Fibroblast of lung (primary cell): ENCODE measurements around the gene CDCA8. TPM values are rescaled to one million over a fixed set of nuclear protein-coding genes. Genes with fewer than 3 reads are reported as not detected.

Experiments
- DNase-seq, 2 donors: peaks; one replicate each; pipeline versions ENCODE4 v3.0.0 to v3.0.0-alpha.2; 2010; ENCODE audit warnings: low read depth in 2 of 2
- H2AFZ ChIP-seq: 2 replicates; pipeline ENCODE4 v1.5.1; 2012; ENCODE audit warnings: low read length, control low read depth, inconsistent platforms
- H3K27ac ChIP-seq: 2 replicates; pipeline ENCODE4 v1.5.1; 2011; ENCODE audit warnings: low read length, control low read depth; ENCODE audit not compliant: insufficient read depth
- H3K27me3 ChIP-seq: 2 replicates; pipeline ENCODE4 v1.5.1; 2011; ENCODE audit warnings: mild to moderate bottlenecking, low read length; ENCODE audit not compliant: control insufficient read depth, insufficient read depth
- H3K36me3 ChIP-seq: 2 replicates; pipeline ENCODE4 v1.5.1; 2011; ENCODE audit warnings: low read length; ENCODE audit not compliant: control insufficient read depth, insufficient read depth
- H3K4me1 ChIP-seq: 2 replicates; pipeline ENCODE4 v1.5.1; 2011; ENCODE audit warnings: low read length; ENCODE audit not compliant: control insufficient read depth, insufficient read depth; ENCODE audit errors: extremely low read depth
- H3K4me2 ChIP-seq: 2 replicates; pipeline ENCODE4 v1.5.1; 2011; ENCODE audit warnings: low read length, control low read depth; ENCODE audit not compliant: insufficient read depth; ENCODE audit errors: extremely low read depth
- H3K4me3 ChIP-seq, 4 experiments: fragments of 200-600 bp in 1 of 4; sonication (generic) in 1 of 4; replicated peaks in 1 of 4; 2 replicates each; pipeline ENCODE4 v1.5.1; 2011 to 2016; ENCODE audit warnings: low read length in 4 of 4, low read depth in 3 of 4, mild to moderate bottlenecking in 3 of 4, control low read depth in 2 of 4, inconsistent platforms in 1 of 4, mixed read lengths in 1 of 4; ENCODE audit not compliant: insufficient read depth in 1 of 4; ENCODE audit errors: control extremely low read depth in 1 of 4
- H3K79me2 ChIP-seq: 2 replicates; pipeline ENCODE4 v1.5.1; 2012; ENCODE audit warnings: mild to moderate bottlenecking, low read length, inconsistent platforms; ENCODE audit not compliant: control insufficient read depth, insufficient read depth
- H3K9ac ChIP-seq: 2 replicates; pipeline ENCODE4 v1.5.1; 2011; ENCODE audit warnings: mild to moderate bottlenecking, low read length, control low read depth; ENCODE audit not compliant: insufficient read depth
- H3K9me3 ChIP-seq: 2 replicates; pipeline ENCODE4 v1.5.1; 2012; ENCODE audit warnings: low read depth, low read length; ENCODE audit not compliant: control insufficient read depth, insufficient read depth
- H4K20me1 ChIP-seq: 2 replicates; pipeline ENCODE4 v1.5.1; 2011; ENCODE audit warnings: low read length; ENCODE audit not compliant: control insufficient read depth, insufficient read depth; ENCODE audit errors: extremely low read depth
- EZH2 ChIP-seq: IDR thresholded peaks from 2 replicates; pipeline ENCODE4 v1.5.1; 2012; ENCODE audit warnings: low read length, control low read depth, mild to moderate bottlenecking; ENCODE audit errors: missing control alignments
- polyA plus RNA-seq, 2 donors: library from polyadenylated mRNA; depleted of rRNA in 1 of 2; stranded (reverse) in 1 of 2; unstranded in 1 of 2; fragments of >200 nt; gene quantifications; 2 replicates each; pipeline ENCODE4 v1.2.1, GENCODE V29; 2011 to 2012; ENCODE audit warnings: missing spikeins in 1 of 2
- total RNA-seq: library from RNA; depleted of rRNA; stranded (reverse); fragments of >200 nt; gene quantifications from 2 replicates; pipeline ENCODE4 v1.2.1, GENCODE V29; 2014
- TF ChIP-seq, protein P1 (sequence below), 2 donors: IDR thresholded peaks in 1 of 2; conservative IDR thresholded peaks in 1 of 2; 1 replicate in 1 of 2; 2 replicates in 1 of 2; pipeline ENCODE4 v1.5.1; 2011 to 2012; ENCODE audit warnings: low read length in 2 of 2, control low read depth in 1 of 2, inconsistent platforms in 1 of 2, low read depth in 1 of 2, mild to moderate bottlenecking in 1 of 2

Gene CDCA8
- total and polyA plus RNA-seq, 2 donors (not counting 1 experiment from before 2014, with no cell fraction given), result 3.8 to 9.5 TPM

DNA sequence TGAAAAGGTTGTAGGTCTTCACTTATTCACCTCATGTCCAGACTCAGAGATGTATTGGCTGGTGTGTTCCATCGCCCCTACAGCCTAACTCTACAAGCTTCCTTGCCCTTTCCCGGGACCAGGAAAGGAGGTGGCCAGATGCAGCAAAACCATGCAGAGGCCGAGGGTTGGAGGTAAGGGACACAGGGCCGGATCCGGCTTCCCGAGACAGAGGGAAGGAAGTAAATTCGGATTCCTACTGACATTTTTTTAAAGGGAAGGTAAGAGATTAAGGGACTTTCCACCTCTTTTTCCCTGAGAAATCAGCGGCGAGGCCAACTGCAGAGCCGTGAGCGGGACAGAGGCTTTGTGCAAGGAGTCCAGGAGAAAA lies 59.9 kb downstream of the CDCA8 start:
- H3K4me1 ChIP-seq, result no peaks in the 10 kb centered on the region
- H3K9me3 ChIP-seq, result no peaks in the 10 kb centered on the region
- no peak for DNase-seq
- H3K79me2 ChIP-seq, result no peaks in the 10 kb centered on the region
- H3K9ac ChIP-seq, result no peak overlapping the region
- H3K27me3 ChIP-seq, result peaks cover 17% of the 10 kb centered on the region
- H3K4me2 ChIP-seq, result no peak overlapping the region
- no peak overlapping the region for H3K4me3 ChIP-seq
- no peaks in the 10 kb centered on the region for H4K20me1 ChIP-seq
- H3K27ac ChIP-seq, result no peak overlapping the region
- peak; percentile 54 for TF ChIP-seq EZH2
- TF ChIP-seq, protein P1, sequence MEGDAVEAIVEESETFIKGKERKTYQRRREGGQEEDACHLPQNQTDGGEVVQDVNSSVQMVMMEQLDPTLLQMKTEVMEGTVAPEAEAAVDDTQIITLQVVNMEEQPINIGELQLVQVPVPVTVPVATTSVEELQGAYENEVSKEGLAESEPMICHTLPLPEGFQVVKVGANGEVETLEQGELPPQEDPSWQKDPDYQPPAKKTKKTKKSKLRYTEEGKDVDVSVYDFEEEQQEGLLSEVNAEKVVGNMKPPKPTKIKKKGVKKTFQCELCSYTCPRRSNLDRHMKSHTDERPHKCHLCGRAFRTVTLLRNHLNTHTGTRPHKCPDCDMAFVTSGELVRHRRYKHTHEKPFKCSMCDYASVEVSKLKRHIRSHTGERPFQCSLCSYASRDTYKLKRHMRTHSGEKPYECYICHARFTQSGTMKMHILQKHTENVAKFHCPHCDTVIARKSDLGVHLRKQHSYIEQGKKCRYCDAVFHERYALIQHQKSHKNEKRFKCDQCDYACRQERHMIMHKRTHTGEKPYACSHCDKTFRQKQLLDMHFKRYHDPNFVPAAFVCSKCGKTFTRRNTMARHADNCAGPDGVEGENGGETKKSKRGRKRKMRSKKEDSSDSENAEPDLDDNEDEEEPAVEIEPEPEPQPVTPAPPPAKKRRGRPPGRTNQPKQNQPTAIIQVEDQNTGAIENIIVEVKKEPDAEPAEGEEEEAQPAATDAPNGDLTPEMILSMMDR (conservative IDR thresholded peaks at IDR 0.05 in 1 of 2, IDR thresholded peaks at IDR 0.05 in 1 of 2; ENCODE audit: low read depth in 1 of 2, low read length in 2 of 2), result no peak
- no peaks in the 10 kb centered on the region for H3K36me3 ChIP-seq
- H2AFZ ChIP-seq, result no peak overlapping the region

DNA sequence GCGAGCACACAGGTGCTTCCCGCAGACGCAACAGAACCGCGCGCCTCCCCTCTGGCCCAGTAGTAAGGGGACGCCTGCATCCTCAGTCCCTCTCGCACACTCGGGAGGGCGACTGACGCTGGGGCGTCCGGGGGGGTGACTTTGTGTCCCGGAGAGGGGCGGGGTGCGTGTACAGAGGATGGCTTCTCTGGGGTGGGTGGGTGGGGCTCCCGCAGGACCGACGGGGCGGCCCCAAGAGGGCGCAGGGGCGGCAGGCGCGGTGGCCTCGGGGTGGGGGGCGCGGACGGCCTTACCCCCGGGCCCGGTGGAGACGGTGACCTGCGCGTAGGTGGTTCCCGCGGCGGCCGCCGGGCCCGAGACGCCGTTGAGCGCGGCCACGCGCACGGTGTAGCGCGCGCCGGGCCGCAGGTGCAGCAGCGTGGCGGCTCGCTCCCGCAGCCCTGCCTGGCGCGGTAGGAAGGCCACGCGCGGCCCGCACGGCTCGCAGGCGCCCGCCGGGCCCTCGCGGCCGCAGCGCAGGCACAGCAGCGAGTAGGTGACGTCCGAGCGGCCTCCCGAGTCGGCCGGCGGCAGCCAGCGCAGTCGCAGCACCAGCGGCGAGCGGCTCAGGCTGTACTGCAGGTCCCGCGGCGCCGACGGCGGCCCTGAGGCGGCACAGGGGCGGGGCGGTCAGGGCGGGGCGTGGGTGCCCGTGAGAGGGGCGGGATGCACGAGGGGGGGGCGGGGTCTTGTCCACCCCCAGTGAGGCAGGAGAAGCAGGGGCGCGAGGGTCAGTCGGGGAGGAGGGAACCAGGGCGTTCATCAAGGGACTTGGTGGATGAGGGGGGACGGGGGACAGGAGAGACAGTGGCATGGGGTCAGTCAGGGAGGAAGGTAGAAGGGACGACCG lies 60.5 kb downstream of the CDCA8 start:
- H3K4me1 ChIP-seq, result no peaks in the 10 kb centered on the region
- no peaks in the 10 kb centered on the region for H3K79me2 ChIP-seq
- peaks cover 17% of the 10 kb centered on the region for H3K27me3 ChIP-seq
- H3K9me3 ChIP-seq, result no peaks in the 10 kb centered on the region
- TF ChIP-seq, protein P1 (conservative IDR thresholded peaks at IDR 0.05 in 1 of 2, IDR thresholded peaks at IDR 0.05 in 1 of 2; ENCODE audit: low read depth in 1 of 2, low read length in 2 of 2), result no peak
- TF ChIP-seq EZH2, result peak; percentile 30
- H2AFZ ChIP-seq, result no peak overlapping the region
- H4K20me1 ChIP-seq, result no peaks in the 10 kb centered on the region
- H3K4me3 ChIP-seq, result no peak overlapping the region
- no peak overlapping the region for H3K4me2 ChIP-seq
- H3K36me3 ChIP-seq, result no peaks in the 10 kb centered on the region
- H3K27ac ChIP-seq, result no peak overlapping the region
- no peak overlapping the region for H3K9ac ChIP-seq
- peak in 1 of 2 donors; percentile 9 for DNase-seq

DNA sequence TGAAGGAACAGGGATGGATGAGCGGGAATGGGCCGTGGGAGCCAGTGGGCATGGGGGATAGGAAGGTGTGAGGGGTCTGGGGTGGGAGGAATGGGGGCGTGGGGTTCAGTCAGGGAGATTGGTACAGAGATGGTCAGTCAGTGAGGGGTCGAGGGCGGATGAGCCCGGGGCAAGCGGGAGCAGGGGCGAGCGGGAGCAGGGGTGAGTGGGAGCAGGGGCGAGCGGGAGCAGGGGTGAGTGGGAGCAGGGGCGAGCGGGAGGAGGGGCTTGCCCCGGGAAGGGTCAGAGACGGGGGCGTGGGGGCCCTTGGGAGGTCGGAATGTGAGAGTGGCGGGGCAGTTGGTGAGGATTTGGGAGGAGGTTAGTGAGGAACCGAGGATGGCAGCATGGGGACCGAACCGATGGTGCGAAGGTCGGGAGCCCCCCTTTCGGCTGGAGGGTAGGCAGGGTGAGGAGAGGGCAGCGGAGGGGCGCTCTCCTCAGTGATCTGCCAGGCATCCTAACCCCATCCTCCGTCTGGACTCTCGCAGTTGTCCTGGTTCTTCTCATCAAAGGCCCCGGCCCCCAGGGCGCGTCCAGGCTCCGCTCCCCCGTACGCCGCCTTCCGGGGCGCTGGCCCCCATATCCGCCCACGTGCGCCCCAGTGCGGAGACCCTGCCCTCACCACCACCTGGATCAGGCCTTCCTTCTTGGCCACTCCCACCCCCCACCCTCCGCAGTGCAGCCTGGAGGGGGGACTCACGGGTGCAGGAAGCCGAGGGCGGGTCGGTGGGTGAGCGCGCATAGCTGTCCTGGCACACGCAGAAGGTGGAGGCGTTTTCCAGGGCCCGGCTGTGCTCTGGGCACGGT lies 61.4 kb downstream of the CDCA8 start:
- Histone ChIP-seq H3K9me3 (no peaks in the 10 kb centered on the region), H3K36me3 (no peaks in the 10 kb centered on the region), H3K4me1 (no peaks in the 10 kb centered on the region), H3K4me2 (no peak overlapping the region), H3K27ac (no peak overlapping the region), H3K4me3 (no peak overlapping the region), H3K9ac (no peak overlapping the region), H2AFZ (no peak overlapping the region), H3K27me3 (peaks cover 17% of the 10 kb centered on the region), H3K79me2 (no peaks in the 10 kb centered on the region), H4K20me1 (no peaks in the 10 kb centered on the region)
- no peak for DNase-seq
- TF ChIP-seq, protein P1 (conservative IDR thresholded peaks at IDR 0.05 in 1 of 2, IDR thresholded peaks at IDR 0.05 in 1 of 2; ENCODE audit: low read depth in 1 of 2, low read length in 2 of 2), result no peak
- TF ChIP-seq EZH2, result peak; percentile 19
